Activated T-cell treated with anti-CD3 and anti-CD28 coated beads, Interleukin-2, amount 50 U/mL, for 48 hours (primary cell): ENCODE data around the gene C18orf32.
"Not testable (repeated sequence)": the region's sequence is repeated elsewhere in the genome, so short reads cannot be mapped to it uniquely, and the experiment has no call there.

ENCODE experiments used
- DNase-seq, 2 experiments: peaks; one replicate each; pipeline ENCODE4 v3.0.0-alpha.2; 2020

Gene C18orf32

GRCh38 chr18:49500201-49500921 lies 13.3 kb upstream of the C18orf32 start:
- DNase-seq: no peak

- DNase-seq: no peak
These were observed 12.1 kb upstream of the C18orf32 start for GRCh38 chr18:49499046-49499637.

GRCh38 chr18:49495480-49495879 lies 8.4 kb upstream of the C18orf32 start:
- DNase-seq: no peak

- no peak for DNase-seq
These were observed 8.0 kb upstream of the C18orf32 start for GRCh38 chr18:49495076-49495475.

GRCh38 chr18:49494660-49495059 lies 7.6 kb upstream of the C18orf32 start:
- no peak for DNase-seq

GRCh38 chr18:49492694-49493033 lies 5.6 kb upstream of the C18orf32 start:
- no peak for DNase-seq

GRCh38 chr18:49491857-49492693 lies 5.0 kb upstream of the C18orf32 start, which contains the start of gene RPL17:
TSS of gene RPL17 (minus strand) at chr18:49492465.
- DNase-seq: peak; percentile 89

GRCh38 chr18:49491534-49491856 lies 4.5 kb upstream of the C18orf32 start:
- no peak for DNase-seq

- DNase-seq: no peak
These were observed 3.3 kb upstream of the C18orf32 start for GRCh38 chr18:49490246-49490762.

GRCh38 chr18:49487711-49488310 lies 777 bp upstream of the C18orf32 start:
- DNase-seq: peak; percentile 36 to 42

- DNase-seq: no peak
These were observed 455 bp downstream of the C18orf32 start for GRCh38 chr18:49486606-49486952.

- no peak for DNase-seq
These were observed 900 bp downstream of the C18orf32 start for GRCh38 chr18:49486134-49486533.

- DNase-seq: no peak
These were observed 3.8 kb downstream of the C18orf32 start for GRCh38 chr18:49483198-49483597.

- DNase-seq: no peak
These were observed 5.1 kb downstream of the C18orf32 start for GRCh38 chr18:49481907-49482306.

- DNase-seq: no peak
These were observed 5.7 kb downstream of the C18orf32 start for GRCh38 chr18:49481317-49481716.

- DNase-seq: no peak
These were observed 7.5 kb downstream of the C18orf32 start for GRCh38 chr18:49479381-49480137.

- DNase-seq: no peak
These were observed 10.2 kb downstream of the C18orf32 start for GRCh38 chr18:49476664-49477411.

- DNase-seq: not testable (repeated sequence)
These were observed 12.1 kb downstream of the C18orf32 start for GRCh38 chr18:49474935-49475334.

GRCh38 chr18:49473721-49474120 lies 13.3 kb downstream of the C18orf32 start:
- DNase-seq: no peak

- no peak for DNase-seq
These were observed 14.6 kb downstream of the C18orf32 start for GRCh38 chr18:49472459-49472858.

- DNase-seq: no peak
These were observed 15.5 kb downstream of the C18orf32 start for GRCh38 chr18:49471532-49471931.

- DNase-seq: no peak
These were observed 19.4 kb downstream of the C18orf32 start for GRCh38 chr18:49467599-49467998.
